Common myeloid progenitor, CD34-positive (primary cell): ENCODE results near the gene ANK3.

ENCODE experiments used
- CTCF ChIA-PET: fragments of 350-600 bp; sonication (Branson Sonifier 250); formaldehyde crosslinking; loops from one replicate; lab custom pipeline; 2021; ENCODE audit warnings: antibody characterized with exemption; lab: Charles Lee
- POLR2A ChIA-PET: fragments of 350-600 bp; sonication (Branson Sonifier 250); formaldehyde crosslinking; loops from one replicate; lab custom pipeline; 2021; ENCODE audit warnings: antibody characterized with exemption; lab: Charles Lee
- DNase-seq, 3 donors: peaks; one replicate each; pipeline versions ENCODE4 v3.0.0 to v3.0.0-alpha.2; 2013
- H3K27ac ChIP-seq, 2 experiments: 1 replicate in 1 of 2; 2 replicates in 1 of 2; pipeline ENCODE4 v1.7.0; 2013; ENCODE audit warnings: inconsistent platforms in 2 of 2, low read length in 2 of 2, mild to moderate bottlenecking in 2 of 2, low read depth in 1 of 2, moderate library complexity in 1 of 2; ENCODE audit not compliant: severe bottlenecking in 2 of 2, insufficient read depth in 1 of 2, poor library complexity in 1 of 2
- H3K27me3 ChIP-seq, 5 experiments: replicated peaks in 2 of 5; 1 replicate in 3 of 5; 2 replicates in 2 of 5; pipeline versions ENCODE4 v1.6.1 to v1.7.0; 2013; ENCODE audit warnings: low read length in 4 of 5, mild to moderate bottlenecking in 2 of 5, moderate library complexity in 2 of 5, inconsistent platforms in 1 of 5; ENCODE audit not compliant: insufficient read depth in 5 of 5, control insufficient read depth in 4 of 5
- H3K36me3 ChIP-seq, 4 experiments: 1 replicate in 2 of 4; 2 replicates in 2 of 4; pipeline versions ENCODE4 v1.6.1 to v1.7.0; 2013; ENCODE audit warnings: low read length in 3 of 4, control low read depth in 1 of 4, mild to moderate bottlenecking in 1 of 4; ENCODE audit not compliant: control insufficient read depth in 4 of 4, insufficient read depth in 4 of 4
- H3K4me1 ChIP-seq, 4 experiments: 1 replicate in 3 of 4; 2 replicates in 1 of 4; pipeline versions ENCODE4 v1.6.1 to v1.7.1; 2013; ENCODE audit warnings: low read length in 3 of 4, mild to moderate bottlenecking in 3 of 4, control low read depth in 1 of 4, inconsistent platforms in 1 of 4, moderate library complexity in 1 of 4; ENCODE audit not compliant: control insufficient read depth in 4 of 4, insufficient read depth in 4 of 4; ENCODE audit errors: control extremely low read depth in 1 of 4
- H3K4me3 ChIP-seq, 7 experiments: 1 replicate in 4 of 7; 2 replicates in 3 of 7; pipeline versions ENCODE4 v1.5.1 to v1.7.0; 2013; ENCODE audit warnings: mild to moderate bottlenecking in 7 of 7, low read length in 6 of 7, moderate library complexity in 6 of 7, inconsistent platforms in 2 of 7, low read depth in 2 of 7, control low read depth in 1 of 7; ENCODE audit not compliant: insufficient read depth in 4 of 7, control insufficient read depth in 1 of 7; ENCODE audit errors: extremely low read depth in 1 of 7
- H3K9me3 ChIP-seq, 5 experiments: 1 replicate in 4 of 5; 2 replicates in 1 of 5; pipeline versions ENCODE4 v1.6.1 to v1.7.1; 2013; ENCODE audit warnings: low read length in 4 of 5, mild to moderate bottlenecking in 2 of 5, inconsistent platforms in 1 of 5, low read depth in 1 of 5, moderate library complexity in 1 of 5; ENCODE audit not compliant: control insufficient read depth in 4 of 5, insufficient read depth in 2 of 5; ENCODE audit errors: control extremely low read depth in 1 of 5
- WGBS: methylation state at CpG from one replicate; pipeline ENCODE4 v1.1.5; 2013; ENCODE audit not compliant: insufficient coverage; 5-methylcytosine and 5-hydroxymethylcytosine counted together

ANK3 gene

DNA sequence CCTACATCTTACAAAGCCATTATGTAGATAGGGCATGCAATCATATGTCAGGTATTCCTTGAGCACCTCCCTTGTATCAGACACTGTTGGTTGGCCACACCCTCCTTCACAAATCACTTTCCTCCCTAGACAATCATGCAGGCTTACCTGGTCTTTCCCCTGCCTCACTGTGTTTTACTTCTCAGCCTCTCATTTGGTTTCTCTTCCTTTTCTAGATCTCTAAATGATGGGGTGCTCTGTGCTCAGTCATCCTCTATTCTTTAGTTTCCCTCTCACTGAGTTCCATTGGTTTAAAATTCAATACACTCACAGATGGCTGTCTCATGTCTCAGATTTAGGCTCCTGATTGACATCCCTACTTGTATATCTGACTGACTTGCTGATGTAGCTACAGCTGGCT lies 31.4 kb downstream of the ANK3 start:
- POLR2A ChIA-PET = interaction anchor here (0.6 kb wide), 1 partner anchor 134 kb away, joined by 4 read pairs; no protein-coding TSS in a partner anchor
- Histone ChIP-seq H3K9me3 (no peaks in the 10 kb centered on the region), H3K4me1 (no peaks in the 10 kb centered on the region), H3K27me3 (no peaks in the 10 kb centered on the region), H3K36me3 (no peaks in the 10 kb centered on the region), H3K4me3 (no peak overlapping the region), H3K27ac (no peak overlapping the region)
- CTCF ChIA-PET = no interaction called here
- no peak for DNase-seq

DNA sequence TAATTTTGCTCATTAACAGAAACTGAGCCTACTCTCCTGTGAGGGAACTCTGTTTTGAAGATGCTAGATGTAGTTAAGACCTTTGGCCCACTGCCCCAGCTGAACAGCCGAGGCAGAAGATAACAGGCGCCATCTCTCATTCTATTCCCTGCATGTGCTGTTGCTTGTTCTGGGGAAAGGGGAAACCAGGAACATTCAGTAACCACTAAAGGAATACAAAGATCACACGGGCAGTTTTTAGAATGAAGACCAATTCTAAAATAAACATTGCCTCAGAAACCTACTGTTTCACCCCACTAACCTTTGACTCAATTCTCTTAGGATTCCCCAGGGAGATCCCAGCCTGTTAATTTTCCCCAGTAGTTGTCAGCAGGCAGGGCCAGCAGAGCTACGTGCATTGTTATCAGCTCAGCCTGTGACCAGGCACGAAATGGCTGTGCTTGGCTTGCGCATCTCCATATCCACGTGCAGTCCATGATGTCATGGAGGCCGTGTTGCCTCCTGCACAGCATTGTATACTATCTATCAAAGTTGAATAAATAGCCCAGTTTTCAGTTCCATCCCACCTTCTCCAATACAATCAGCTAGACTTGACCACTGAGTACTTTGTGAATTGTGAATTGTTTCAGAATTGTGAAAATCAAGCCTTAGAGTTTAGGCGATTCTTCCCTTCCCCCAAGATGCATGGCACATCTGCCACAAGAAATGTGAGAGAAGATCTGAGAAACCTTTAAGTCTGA lies 36.0 kb downstream of the ANK3 start:
- CTCF ChIA-PET = interaction anchor here (1.0 kb wide), 1 partner anchor 23 kb away, joined by 3 read pairs; no protein-coding TSS in a partner anchor

DNA sequence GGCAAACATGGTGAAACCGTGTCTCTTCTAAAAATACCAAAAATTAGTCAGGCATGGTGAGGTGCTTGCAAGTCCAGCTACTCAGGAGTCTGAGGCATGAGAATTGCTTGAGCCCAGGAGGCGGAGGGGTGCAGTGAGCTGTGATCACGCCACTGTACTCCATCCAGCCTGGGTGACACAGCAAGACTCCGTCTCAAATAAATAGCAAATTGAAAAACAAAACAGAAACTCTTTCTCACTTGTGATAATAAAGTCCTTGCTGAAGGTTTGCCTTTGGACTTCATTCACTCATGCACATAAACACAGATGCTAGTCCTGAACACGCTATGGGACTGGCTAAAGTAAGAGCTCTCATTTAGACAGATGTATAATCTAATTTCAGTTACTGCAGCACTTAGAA lies 37.6 kb downstream of the ANK3 start:
- no peaks in the 10 kb centered on the region for H3K4me1 ChIP-seq
- H3K36me3 ChIP-seq = no peaks in the 10 kb centered on the region
- H3K27me3 ChIP-seq = no peaks in the 10 kb centered on the region
- WGBS = 94% methylated on average over 4 of the region's 5 CpGs
- ChIA-PET POLR2A (no interaction called here), CTCF (no interaction called here)
- H3K9me3 ChIP-seq = no peaks in the 10 kb centered on the region
- H3K27ac ChIP-seq = no peak overlapping the region
- H3K4me3 ChIP-seq = no peak overlapping the region
- no peak for DNase-seq

More for the DNA sequence above, 36.0 kb downstream of the ANK3 start:
- 92% methylated on average over 6 of the region's 9 CpGs for whole genome bisulfite sequencing
- H3K4me3 ChIP-seq = no peak overlapping the region
- no peak for DNase-seq
- H3K27me3 ChIP-seq = no peaks in the 10 kb centered on the region
- no peaks in the 10 kb centered on the region for H3K36me3 ChIP-seq
- H3K27ac ChIP-seq = no peak overlapping the region
- H3K4me1 ChIP-seq = no peaks in the 10 kb centered on the region
- POLR2A ChIA-PET = no interaction called here
- H3K9me3 ChIP-seq = no peaks in the 10 kb centered on the region

DNA sequence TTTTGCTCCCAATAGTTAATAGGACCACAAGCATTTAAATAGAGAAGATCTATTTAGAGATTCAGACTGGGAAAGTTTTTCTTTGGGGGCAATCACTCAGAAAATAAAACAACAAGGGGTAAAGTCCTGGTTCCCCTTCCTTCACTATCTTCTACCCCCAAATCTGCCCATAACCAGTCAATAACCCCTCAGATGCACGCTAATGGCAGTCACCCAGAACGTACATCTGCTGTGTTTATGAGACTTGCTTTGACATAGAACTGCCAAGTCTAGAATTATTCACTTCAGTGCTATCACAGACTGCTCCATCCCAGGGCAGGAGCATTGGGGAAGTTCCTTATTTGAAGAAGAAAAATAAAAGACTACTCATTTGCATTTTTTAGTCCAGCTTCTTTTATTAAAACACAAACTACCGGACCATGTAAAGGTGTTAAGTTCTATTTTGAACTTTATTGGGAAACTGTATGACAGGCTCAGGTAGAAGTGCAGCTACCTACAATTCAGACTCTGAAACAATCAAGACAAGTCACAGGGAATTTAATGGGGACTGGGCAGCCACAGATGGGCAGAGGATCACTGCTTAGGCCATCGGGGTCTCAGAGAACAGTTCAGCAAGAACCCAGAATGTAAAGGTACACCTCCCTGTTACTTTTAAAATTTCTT lies 38.4 kb downstream of the ANK3 start:
- POLR2A ChIA-PET = no interaction called here
- Histone ChIP-seq H3K27ac (no peak overlapping the region), H3K4me3 (no peak overlapping the region), H3K36me3 (no peaks in the 10 kb centered on the region), H3K4me1 (no peaks in the 10 kb centered on the region), H3K27me3 (no peaks in the 10 kb centered on the region), H3K9me3 (no peaks in the 10 kb centered on the region)
- CTCF ChIA-PET = no interaction called here
- DNase-seq = peak; percentile 1 to 19 (median 7)
- 68% methylated on average over 3 of the region's 4 CpGs for whole genome bisulfite sequencing

DNA sequence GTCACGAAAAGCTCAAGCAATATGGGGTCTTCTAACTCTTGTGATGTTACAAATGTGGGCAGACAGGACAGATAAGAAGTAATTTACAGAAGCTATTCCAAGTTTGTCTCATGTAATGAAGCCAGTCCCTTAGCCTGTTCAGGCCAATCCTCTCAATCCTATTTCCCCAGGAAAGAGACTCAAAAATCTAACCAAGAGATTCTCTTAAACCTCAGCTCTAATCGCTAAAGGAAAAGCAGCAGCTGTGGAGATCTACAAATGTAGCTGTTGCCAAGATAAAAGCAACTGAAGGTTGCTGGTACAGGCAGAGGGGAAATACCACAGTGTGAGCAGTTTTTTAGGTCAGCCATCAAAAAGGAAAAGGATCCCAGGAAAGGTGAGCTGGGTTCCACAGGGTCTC lies 39.3 kb downstream of the ANK3 start:
- Histone ChIP-seq H3K4me1 (no peaks in the 10 kb centered on the region), H3K27ac (no peak overlapping the region), H3K27me3 (no peaks in the 10 kb centered on the region), H3K9me3 (no peaks in the 10 kb centered on the region), H3K36me3 (no peaks in the 10 kb centered on the region), H3K4me3 (no peak overlapping the region)
- ChIA-PET CTCF (no interaction called here), POLR2A (no interaction called here)
- no peak for DNase-seq
- WGBS = 93% methylated on average over 2 of the region's 2 CpGs

DNA sequence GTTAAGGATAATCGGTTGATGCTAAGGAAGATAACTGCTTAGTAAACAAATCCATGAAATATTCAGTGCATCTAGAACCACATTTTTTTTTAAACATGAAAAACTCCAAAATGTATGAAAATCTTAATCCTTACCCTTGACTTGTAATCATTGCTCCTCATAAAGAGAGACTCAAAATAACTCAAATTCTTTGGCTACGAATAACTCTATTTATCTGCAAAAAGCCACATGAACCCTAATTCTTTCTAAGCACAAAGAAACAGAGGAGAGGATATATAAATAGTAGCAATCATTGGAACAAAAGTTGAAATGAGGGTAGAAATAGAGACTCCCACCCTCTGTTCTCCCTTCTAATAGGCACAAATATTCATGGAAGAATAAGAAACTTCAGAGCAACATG lies 40.2 kb downstream of the ANK3 start:
- no peak overlapping the region for H3K4me3 ChIP-seq
- POLR2A ChIA-PET = no interaction called here
- H3K4me1 ChIP-seq = no peaks in the 10 kb centered on the region
- WGBS = no CpG with 5 or more reads among the region's 2 CpGs
- CTCF ChIA-PET = no interaction called here
- DNase-seq = no peak
- no peak overlapping the region for H3K27ac ChIP-seq
- no peaks in the 10 kb centered on the region for H3K36me3 ChIP-seq
- H3K27me3 ChIP-seq = no peaks in the 10 kb centered on the region
- H3K9me3 ChIP-seq = no peaks in the 10 kb centered on the region

DNA sequence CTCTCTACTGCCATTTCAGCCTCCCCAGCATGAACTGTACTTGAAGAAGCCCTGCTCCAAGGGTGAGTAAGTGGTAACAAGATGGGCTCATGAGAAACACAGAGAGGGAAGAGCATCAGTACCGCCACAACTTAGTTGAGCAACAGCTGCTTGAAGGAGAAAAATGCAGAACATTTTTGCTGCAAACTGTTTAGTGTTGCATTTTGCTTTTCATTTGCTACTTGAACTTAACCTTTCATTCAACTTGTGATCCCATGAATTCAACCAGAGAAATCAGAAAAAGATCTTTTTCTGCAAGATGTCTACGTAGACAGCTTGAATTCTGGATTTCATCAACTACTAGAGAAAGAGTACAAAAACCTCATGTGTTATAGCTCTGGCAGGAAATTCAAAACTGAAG lies 40.7 kb downstream of the ANK3 start:
- 100% methylated on average over 2 of the region's 2 CpGs for WGBS
- POLR2A ChIA-PET = no interaction called here
- Histone ChIP-seq H3K27ac (no peak overlapping the region), H3K4me3 (no peak overlapping the region), H3K36me3 (no peaks in the 10 kb centered on the region), H3K27me3 (no peaks in the 10 kb centered on the region), H3K4me1 (no peaks in the 10 kb centered on the region), H3K9me3 (no peaks in the 10 kb centered on the region)
- DNase-seq = no peak
- CTCF ChIA-PET = no interaction called here
